Myocyte (in vitro differentiated cells): ENCODE data around the gene OR6J1. TPM values are rescaled to one million over a fixed set of nuclear protein-coding genes. Genes with fewer than 3 reads are reported as not detected.
"Not testable (repeated sequence)": the region's sequence is repeated elsewhere in the genome, so short reads cannot be mapped to it uniquely, and the experiment has no call there.

Experiments
- DNase-seq: peaks from one replicate; pipeline ENCODE4 v3.0.0-alpha.2; 2012; ENCODE audit warnings: low read depth
- total RNA-seq: library from RNA; depleted of rRNA; stranded (reverse); fragments of >200 nt; gene quantifications from 2 replicates; pipeline ENCODE4 v1.2.3, GENCODE V29; 2014

OR6J1 gene
- total RNA-seq, 1 donor from 2014 or later: not detected

GRCh38 chr14:22610931-22611330 lies 33.2 kb downstream of the OR6J1 start:
- DNase-seq: no peak

- DNase-seq: peak; percentile 95
Measured at GRCh38 chr14:22607291-22607690, 36.9 kb downstream of the OR6J1 start.

GRCh38 chr14:22606380-22606779 lies 37.8 kb downstream of the OR6J1 start:
- no peak for DNase-seq

GRCh38 chr14:22602862-22603261 lies 41.3 kb downstream of the OR6J1 start:
- DNase-seq: no peak

GRCh38 chr14:22601996-22602395 lies 42.2 kb downstream of the OR6J1 start:
- no peak for DNase-seq

- DNase-seq: no peak
Measured at GRCh38 chr14:22601456-22601855, 42.7 kb downstream of the OR6J1 start.

- DNase-seq: no peak
Measured at GRCh38 chr14:22600027-22600426, 44.1 kb downstream of the OR6J1 start.

- no peak for DNase-seq
Measured at GRCh38 chr14:22599349-22599748, 44.8 kb downstream of the OR6J1 start.

- DNase-seq: peak; percentile 43
Measured at GRCh38 chr14:22598896-22599244, 45.3 kb downstream of the OR6J1 start.

- DNase-seq: peak; percentile 74
Measured at GRCh38 chr14:22598099-22598895, 45.9 kb downstream of the OR6J1 start, which contains the start of gene ABHD4. Gene ABHD4, plus strand, starts transcription at chr14:22598300. Its CDS starts 7 bp downstream, at chr14:22598307.

- peak; percentile 18 for DNase-seq
Measured at GRCh38 chr14:22597771-22598098, 46.4 kb downstream of the OR6J1 start.

GRCh38 chr14:22597265-22597664 lies 46.9 kb downstream of the OR6J1 start:
- DNase-seq: no peak

- no peak for DNase-seq
Measured at GRCh38 chr14:22596354-22596879, 47.7 kb downstream of the OR6J1 start.

- DNase-seq: no peak
Measured at GRCh38 chr14:22594156-22594716, 49.9 kb downstream of the OR6J1 start.

GRCh38 chr14:22593601-22594000 lies 50.6 kb downstream of the OR6J1 start:
- DNase-seq: no peak

GRCh38 chr14:22593189-22593588 lies 51.0 kb downstream of the OR6J1 start:
- no peak for DNase-seq

- peak; percentile 100 for DNase-seq
Measured at GRCh38 chr14:22589096-22589839, 54.9 kb downstream of the OR6J1 start, which contains the start of gene DAD1. Gene DAD1, minus strand, starts transcription at chr14:22589224. Its CDS starts 67 bp downstream, at chr14:22589157.

GRCh38 chr14:22588526-22589095 lies 55.5 kb downstream of the OR6J1 start:
- DNase-seq: no peak

- not testable (repeated sequence) for DNase-seq
Measured at GRCh38 chr14:22587677-22588422, 56.3 kb downstream of the OR6J1 start.

- DNase-seq: no peak
Measured at GRCh38 chr14:22587247-22587646, 56.9 kb downstream of the OR6J1 start.

- DNase-seq: no peak
Measured at GRCh38 chr14:22583994-22584393, 60.2 kb downstream of the OR6J1 start.
